Measurements from ENCODE around the gene RNF223.

Gene RNF223

DNA sequence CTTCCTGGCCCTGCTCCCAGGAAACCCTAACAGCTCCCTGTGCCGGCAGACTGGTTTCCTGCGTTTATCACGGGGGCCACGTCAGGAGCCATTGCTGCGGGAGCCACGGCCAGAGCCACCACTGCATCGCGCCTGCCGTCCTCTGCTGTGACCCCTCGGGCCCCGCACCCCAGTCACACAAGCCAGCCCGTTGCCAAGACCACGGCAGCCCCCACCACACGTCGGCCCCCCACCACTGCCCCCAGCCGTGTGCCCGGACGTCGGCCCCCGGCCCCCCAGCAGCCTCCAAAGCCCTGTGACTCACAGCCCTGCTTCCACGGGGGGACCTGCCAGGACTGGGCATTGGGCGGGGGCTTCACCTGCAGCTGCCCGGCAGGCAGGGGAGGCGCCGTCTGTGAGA is 26.1 kb downstream of the RNF223 start:
- H3K4me1 Mint-ChIP-seq (ENCODE audit: low read depth): no peaks in the 10 kb centered on the region
- H3K36me3 Mint-ChIP-seq (ENCODE audit: low read depth): peaks cover 93% of the 10 kb centered on the region

DNA sequence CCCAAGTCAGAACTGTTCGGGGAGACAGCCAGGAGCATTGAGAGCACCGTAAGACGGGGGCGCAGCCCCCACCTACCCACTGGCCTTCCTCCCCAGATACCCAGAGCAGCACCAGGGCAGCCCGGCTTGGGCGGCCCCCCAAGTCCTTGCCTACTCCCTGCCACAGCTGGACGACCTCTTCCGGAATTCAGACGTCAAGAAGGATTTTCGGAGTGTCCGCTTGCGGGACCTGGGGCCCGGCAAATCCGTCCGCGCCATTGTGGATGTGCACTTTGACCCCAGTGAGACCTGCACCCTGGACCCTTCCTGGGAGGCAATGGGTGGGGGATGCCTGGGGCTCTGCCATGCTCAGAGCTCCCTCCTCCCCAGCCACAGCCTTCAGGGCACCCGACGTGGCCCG is 26.7 kb downstream of the RNF223 start:
- H3K4me3 Mint-ChIP-seq: no peak overlapping the region
- no peak overlapping the region for H3K27ac Mint-ChIP-seq
- H3K4me1 Mint-ChIP-seq (ENCODE audit: low read depth): no peaks in the 10 kb centered on the region
- H3K36me3 Mint-ChIP-seq (ENCODE audit: low read depth): peaks cover 93% of the 10 kb centered on the region
- intact Hi-C loops (cut with micrococcal nuclease): no loop called here
- H3K27me3 Mint-ChIP-seq: peaks cover 7% of the 10 kb centered on the region
- H3K9me3 Mint-ChIP-seq: no peaks in the 10 kb centered on the region

More for the DNA sequence above, 26.1 kb downstream of the RNF223 start:
- Mint-ChIP-seq H3K27me3 (peaks cover 3% of the 10 kb centered on the region), H3K4me3 (no peak overlapping the region), H3K9me3 (no peaks in the 10 kb centered on the region), H3K27ac (no peak overlapping the region)
- intact Hi-C loops (cut with micrococcal nuclease): no loop called here

DNA sequence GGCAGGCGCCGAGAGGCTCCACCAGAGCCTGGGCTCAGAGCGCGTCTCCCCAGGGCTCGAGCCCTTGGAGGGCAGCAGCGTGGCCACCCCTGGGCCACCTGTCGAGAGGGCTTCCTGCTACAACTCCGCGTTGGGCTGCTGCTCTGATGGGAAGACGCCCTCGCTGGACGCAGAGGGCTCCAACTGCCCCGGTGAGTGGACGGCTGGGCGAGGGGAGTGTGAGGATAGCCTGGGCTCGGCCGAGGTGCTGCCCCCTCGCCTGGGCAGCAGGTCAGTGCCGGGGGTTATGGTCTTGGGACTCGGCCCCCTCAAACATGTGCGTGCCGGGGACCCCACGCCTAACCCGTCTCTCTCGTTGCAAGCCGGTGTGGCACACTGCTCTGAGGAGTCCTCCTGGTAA is 27.3 kb downstream of the RNF223 start:
- H3K4me1 Mint-ChIP-seq (ENCODE audit: low read depth): no peaks in the 10 kb centered on the region
- no peaks in the 10 kb centered on the region for H3K9me3 Mint-ChIP-seq
- H3K36me3 Mint-ChIP-seq (ENCODE audit: low read depth): peaks cover 93% of the 10 kb centered on the region
- peaks cover 13% of the 10 kb centered on the region for H3K27me3 Mint-ChIP-seq
- no peak overlapping the region for H3K4me3 Mint-ChIP-seq
- H3K27ac Mint-ChIP-seq: no peak overlapping the region
- intact Hi-C loops (cut with micrococcal nuclease): no loop called here

DNA sequence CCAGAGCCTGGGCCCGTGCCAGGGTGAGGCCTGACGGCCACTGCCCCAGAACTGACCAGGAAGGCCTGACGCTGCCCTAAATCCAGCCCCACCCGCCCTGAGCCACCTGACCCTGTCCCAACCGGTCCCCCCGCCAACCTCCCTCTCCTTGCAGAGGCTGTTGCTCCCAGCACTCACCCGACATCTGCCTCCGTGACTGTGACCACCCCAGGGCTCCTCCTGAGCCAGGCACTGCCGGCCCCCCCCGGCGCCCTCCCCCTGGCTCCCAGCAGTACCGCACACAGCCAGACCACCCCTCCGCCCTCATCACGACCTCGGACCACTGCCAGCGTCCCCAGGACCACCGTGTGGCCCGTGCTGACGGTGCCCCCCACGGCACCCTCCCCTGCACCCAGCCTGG is 27.9 kb downstream of the RNF223 start:
- intact Hi-C loops (cut with micrococcal nuclease): no loop called here
- Mint-ChIP-seq H3K9me3 (no peaks in the 10 kb centered on the region), H3K27me3 (peaks cover 16% of the 10 kb centered on the region), H3K27ac (no peak overlapping the region), H3K36me3 (ENCODE audit: low read depth) (peaks cover 93% of the 10 kb centered on the region), H3K4me1 (ENCODE audit: low read depth) (no peaks in the 10 kb centered on the region), H3K4me3 (no peak overlapping the region)

DNA sequence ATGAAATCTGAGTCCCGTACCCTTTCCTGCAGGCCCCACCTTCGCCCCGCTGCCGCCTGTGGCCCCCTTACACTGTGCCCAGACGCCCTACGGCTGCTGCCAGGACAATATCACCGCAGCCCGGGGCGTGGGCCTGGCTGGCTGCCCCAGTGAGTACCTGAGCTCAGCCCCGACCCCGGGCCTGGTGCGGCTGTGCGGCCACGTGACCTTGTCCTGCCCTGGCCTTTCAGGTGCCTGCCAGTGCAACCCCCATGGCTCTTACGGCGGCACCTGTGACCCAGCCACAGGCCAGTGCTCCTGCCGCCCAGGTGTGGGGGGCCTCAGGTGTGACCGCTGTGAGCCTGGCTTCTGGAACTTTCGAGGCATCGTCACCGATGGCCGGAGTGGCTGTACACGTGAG is 29.0 kb downstream of the RNF223 start:
- peaks cover 22% of the 10 kb centered on the region for H3K27me3 Mint-ChIP-seq

DNA sequence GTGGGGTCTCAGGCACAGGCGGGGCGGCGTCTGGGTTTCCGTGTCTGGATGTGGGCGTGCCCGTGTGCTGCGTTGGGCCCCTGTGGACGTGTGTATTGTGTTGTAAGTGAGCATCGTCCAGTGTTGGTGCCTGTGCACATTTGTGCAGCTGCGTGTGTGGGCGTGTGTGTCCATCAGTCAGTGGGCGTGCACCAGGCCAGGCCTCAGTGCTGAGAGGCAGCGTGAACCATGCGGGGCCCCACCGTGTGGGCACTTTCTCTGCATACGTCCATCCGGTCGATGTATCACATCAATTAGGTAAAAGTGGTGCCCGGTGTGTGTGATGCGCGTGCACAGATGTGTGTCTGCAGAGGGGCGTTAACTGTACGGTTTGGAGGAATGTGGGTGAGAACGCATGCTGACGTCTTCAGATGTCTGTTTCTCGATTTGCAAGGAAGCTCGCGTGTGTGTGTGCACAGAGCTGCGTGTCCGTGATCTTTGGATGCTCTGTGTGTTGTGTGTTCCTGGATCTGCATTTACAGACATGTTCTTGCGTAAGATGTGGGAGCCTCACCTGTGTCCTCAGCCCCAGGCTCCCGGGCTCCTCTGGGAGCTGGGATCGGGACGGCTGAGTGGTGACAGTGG is 29.5 kb downstream of the RNF223 start:
- intact Hi-C loops (cut with micrococcal nuclease): no loop called here
- no peak overlapping the region for H3K27ac Mint-ChIP-seq
- peaks cover 79% of the 10 kb centered on the region for H3K36me3 Mint-ChIP-seq (ENCODE audit: low read depth)
- H3K4me3 Mint-ChIP-seq: no peak overlapping the region
- H3K9me3 Mint-ChIP-seq: no peaks in the 10 kb centered on the region
- H3K4me1 Mint-ChIP-seq (ENCODE audit: low read depth): peaks cover 8% of the 10 kb centered on the region
- peaks cover 28% of the 10 kb centered on the region for H3K27me3 Mint-ChIP-seq

More for the DNA sequence above, 29.0 kb downstream of the RNF223 start:
- Mint-ChIP-seq H3K27ac (no peak overlapping the region), H3K9me3 (no peaks in the 10 kb centered on the region), H3K4me1 (ENCODE audit: low read depth) (peaks cover 3% of the 10 kb centered on the region), H3K4me3 (no peak overlapping the region), H3K36me3 (ENCODE audit: low read depth) (peaks cover 83% of the 10 kb centered on the region)
- intact Hi-C loops (cut with micrococcal nuclease): no loop called here

DNA sequence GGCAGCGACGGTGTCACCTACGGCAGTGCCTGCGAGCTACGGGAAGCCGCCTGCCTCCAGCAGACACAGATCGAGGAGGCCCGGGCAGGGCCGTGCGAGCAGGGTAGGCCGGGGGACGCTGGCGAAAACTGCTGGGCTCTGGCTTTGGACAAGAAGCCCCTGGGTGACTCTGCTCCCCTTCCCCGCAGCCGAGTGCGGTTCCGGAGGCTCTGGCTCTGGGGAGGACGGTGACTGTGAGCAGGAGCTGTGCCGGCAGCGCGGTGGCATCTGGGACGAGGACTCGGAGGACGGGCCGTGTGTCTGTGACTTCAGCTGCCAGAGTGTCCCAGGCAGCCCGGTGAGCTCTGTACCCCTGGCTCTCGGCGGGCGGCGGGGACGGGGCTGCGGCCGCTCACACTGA is 30.2 kb downstream of the RNF223 start:
- intact Hi-C loops (cut with micrococcal nuclease): no loop called here
- Mint-ChIP-seq H3K4me1 (ENCODE audit: low read depth) (peaks cover 15% of the 10 kb centered on the region), H3K4me3 (no peak overlapping the region), H3K27ac (no peak overlapping the region), H3K36me3 (ENCODE audit: low read depth) (peaks cover 74% of the 10 kb centered on the region), H3K9me3 (no peaks in the 10 kb centered on the region), H3K27me3 (peaks cover 34% of the 10 kb centered on the region)

DNA sequence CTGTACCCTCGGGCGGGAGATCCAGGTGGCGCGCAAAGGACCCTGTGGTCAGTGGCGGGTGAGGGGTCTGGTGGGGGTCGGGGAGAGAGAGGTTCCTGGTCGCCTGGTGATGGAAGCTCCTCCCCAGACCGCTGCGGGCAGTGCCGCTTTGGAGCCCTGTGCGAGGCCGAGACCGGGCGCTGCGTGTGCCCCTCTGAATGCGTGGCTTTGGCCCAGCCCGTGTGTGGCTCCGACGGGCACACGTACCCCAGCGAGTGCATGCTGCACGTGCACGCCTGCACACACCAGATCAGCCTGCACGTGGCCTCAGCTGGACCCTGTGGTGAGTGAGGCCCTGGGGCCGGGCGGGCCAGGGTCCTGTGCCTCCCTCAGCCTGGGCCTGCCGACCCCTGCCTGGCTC is 30.7 kb downstream of the RNF223 start:
- H3K36me3 Mint-ChIP-seq (ENCODE audit: low read depth): peaks cover 72% of the 10 kb centered on the region
- H3K4me1 Mint-ChIP-seq (ENCODE audit: low read depth): peaks cover 20% of the 10 kb centered on the region
- peaks cover 39% of the 10 kb centered on the region for H3K27me3 Mint-ChIP-seq
- no peak overlapping the region for H3K27ac Mint-ChIP-seq
- H3K4me3 Mint-ChIP-seq: no peak overlapping the region
- no peaks in the 10 kb centered on the region for H3K9me3 Mint-ChIP-seq
- intact Hi-C loops (cut with micrococcal nuclease): no loop called here

DNA sequence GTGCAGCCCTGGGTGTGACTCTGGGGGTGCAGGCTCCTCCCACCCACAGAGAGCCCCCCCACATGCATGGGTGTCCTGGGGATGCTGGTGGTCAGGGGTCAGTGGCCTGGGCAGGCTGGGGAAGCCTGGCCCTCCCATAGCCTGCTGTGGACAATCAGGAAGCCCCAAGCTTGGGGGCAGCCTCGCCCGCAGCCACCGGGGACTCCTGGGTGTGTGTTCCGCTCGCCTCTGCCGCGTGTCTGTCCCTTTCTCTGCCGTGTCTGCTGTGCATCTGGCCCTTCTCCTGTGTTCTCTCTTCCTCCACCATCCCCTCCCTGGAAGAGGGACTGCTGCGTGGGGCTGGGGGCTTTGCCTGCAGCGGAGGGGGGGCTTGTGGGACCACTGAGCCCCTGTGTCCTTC is 31.3 kb downstream of the RNF223 start:
- intact Hi-C loops (cut with micrococcal nuclease): no loop called here
- peak overlapping the region; percentile 20 for H3K4me3 Mint-ChIP-seq
- H3K27me3 Mint-ChIP-seq: peaks cover 45% of the 10 kb centered on the region
- no peak overlapping the region for H3K27ac Mint-ChIP-seq
- peaks cover 26% of the 10 kb centered on the region for H3K4me1 Mint-ChIP-seq (ENCODE audit: low read depth)
- H3K36me3 Mint-ChIP-seq (ENCODE audit: low read depth): peaks cover 66% of the 10 kb centered on the region
- no peaks in the 10 kb centered on the region for H3K9me3 Mint-ChIP-seq

DNA sequence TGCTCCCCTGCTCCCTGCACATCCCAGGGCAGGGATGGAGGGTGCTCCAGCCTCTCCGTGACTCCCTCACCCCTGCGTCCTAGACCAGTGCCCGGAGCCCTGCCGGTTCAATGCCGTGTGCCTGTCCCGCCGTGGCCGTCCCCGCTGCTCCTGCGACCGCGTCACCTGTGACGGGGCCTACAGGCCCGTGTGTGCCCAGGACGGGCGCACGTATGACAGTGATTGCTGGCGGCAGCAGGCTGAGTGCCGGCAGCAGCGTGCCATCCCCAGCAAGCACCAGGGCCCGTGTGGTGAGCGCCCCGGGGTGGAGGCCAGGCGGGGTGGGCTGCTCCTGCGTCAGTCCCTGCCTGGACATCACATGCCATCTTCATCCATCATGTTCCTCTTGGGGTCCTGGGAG is 32.2 kb downstream of the RNF223 start:
- Mint-ChIP-seq H3K4me3 (no peak overlapping the region), H3K9me3 (no peaks in the 10 kb centered on the region), H3K36me3 (ENCODE audit: low read depth) (peaks cover 57% of the 10 kb centered on the region), H3K27me3 (peaks cover 54% of the 10 kb centered on the region), H3K4me1 (ENCODE audit: low read depth) (peaks cover 28% of the 10 kb centered on the region), H3K27ac (no peak overlapping the region)
- intact Hi-C loops (cut with micrococcal nuclease): no loop called here

DNA sequence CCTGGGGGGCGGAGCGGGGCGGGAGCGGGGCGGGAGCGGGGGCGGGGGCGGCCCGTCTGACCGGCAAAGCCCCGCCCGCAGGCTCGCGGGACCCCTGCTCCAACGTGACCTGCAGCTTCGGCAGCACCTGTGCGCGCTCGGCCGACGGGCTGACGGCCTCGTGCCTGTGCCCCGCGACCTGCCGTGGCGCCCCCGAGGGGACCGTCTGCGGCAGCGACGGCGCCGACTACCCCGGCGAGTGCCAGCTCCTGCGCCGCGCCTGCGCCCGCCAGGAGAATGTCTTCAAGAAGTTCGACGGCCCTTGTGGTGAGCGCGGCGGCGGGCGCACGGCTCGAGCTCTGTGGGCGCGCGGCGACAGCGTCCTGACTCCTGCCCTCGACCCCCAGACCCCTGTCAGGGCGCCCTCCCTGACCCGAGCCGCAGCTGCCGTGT is 33.0 kb downstream of the RNF223 start:
- peaks cover 62% of the 10 kb centered on the region for H3K27me3 Mint-ChIP-seq
- H3K4me3 Mint-ChIP-seq: no peak overlapping the region
- intact Hi-C loops (cut with micrococcal nuclease): no loop called here
- no peak overlapping the region for H3K27ac Mint-ChIP-seq
- no peaks in the 10 kb centered on the region for H3K9me3 Mint-ChIP-seq
- H3K4me1 Mint-ChIP-seq (ENCODE audit: low read depth): peaks cover 28% of the 10 kb centered on the region
- peaks cover 57% of the 10 kb centered on the region for H3K36me3 Mint-ChIP-seq (ENCODE audit: low read depth)

DNA sequence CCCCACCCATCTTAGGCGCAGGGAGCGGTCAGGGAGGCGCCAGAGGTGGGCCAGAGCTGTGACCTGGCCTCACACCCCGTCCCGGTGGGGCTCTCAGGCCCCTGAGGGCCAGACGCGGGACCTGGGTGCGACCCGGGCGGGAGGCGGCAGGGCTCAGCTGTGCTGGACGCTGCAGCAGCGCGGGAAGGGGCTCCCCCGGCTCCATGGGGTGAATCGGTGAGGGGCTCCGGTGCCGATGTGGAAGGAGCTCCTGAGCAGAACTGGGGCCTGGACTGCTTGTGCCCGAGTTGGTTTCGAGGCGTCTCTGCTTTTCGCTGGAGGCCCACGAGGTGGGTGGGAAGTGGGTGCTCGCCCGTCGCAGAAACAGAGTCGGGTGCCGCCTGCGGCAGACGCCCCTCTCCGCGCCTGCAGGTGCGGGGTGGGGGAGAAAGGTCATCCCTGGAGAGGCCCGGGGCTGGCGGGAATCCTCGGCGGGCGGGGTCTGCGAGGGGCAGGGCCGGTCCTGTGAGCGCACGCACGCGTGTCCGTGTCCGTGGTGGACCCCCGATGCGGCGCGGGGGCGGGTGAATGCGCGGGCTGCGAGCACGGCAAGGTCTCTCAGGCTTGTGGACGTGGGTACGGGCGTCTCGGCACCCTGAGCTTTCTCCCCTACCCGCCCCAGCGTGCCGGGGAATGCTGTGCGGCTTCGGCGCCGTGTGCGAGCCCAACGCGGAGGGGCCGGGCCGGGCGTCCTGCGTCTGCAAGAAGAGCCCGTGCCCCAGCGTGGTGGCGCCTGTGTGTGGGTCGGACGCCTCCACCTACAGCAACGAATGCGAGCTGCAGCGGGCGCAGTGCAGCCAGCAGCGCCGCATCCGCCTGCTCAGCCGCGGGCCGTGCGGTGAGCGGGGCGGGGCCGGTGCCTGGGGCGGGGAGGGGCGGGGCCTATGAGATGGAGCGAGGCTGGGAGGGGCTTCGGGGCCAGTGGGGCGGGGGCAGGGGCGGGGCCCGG is 33.8 kb downstream of the RNF223 start:
- Mint-ChIP-seq H3K36me3 (ENCODE audit: low read depth) (peaks cover 57% of the 10 kb centered on the region), H3K4me3 (peak overlapping the region; percentile 59), H3K4me1 (ENCODE audit: low read depth) (peaks cover 36% of the 10 kb centered on the region), H3K27ac (peak overlapping the region; percentile 11), H3K9me3 (no peaks in the 10 kb centered on the region), H3K27me3 (peaks cover 70% of the 10 kb centered on the region)
- intact Hi-C loops (cut with micrococcal nuclease): no loop called here

DNA sequence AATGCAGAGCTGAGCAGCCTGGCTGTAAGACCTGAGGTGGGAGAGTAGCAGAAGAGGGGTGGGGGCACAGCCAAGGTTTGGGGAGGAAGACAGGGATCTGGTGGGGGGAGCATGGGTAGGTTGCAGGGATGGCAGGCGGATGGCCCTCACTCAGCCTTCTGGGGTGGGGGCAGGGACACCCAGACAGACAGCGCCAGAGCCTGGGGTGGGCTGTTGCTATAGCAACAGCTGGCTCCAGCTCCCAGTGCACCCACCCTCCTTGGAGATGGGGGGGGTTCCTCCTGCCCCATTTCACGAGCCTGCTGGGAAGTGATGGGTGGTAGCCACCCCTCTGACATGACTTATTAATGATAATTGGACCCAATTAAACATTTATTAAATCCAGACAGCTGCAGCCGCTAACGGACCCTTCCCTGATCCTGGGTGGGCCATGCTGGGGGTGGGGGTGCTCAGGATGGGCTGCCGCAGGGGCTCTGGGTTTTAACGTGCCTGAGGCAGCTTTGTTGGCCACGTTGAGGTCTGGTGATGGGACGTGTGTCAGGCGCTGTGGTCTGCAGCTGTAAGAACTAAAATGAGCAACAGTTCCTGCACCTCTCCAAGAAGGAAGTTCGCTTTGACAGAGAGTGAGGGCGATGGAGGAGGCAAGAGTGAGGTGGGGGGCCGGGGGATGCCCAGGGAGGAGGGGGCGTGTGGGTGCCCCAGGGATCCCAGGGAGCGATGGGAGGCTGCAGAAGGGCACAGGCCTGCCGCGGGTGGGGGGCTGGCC is 34.8 kb downstream of the RNF223 start:
- intact Hi-C loops (cut with micrococcal nuclease): no loop called here
- Mint-ChIP-seq H3K9me3 (no peaks in the 10 kb centered on the region), H3K27ac (peak overlapping the region; percentile 11), H3K4me1 (ENCODE audit: low read depth) (peaks cover 38% of the 10 kb centered on the region), H3K4me3 (peak overlapping the region; percentile 59), H3K27me3 (peaks cover 79% of the 10 kb centered on the region), H3K36me3 (ENCODE audit: low read depth) (peaks cover 52% of the 10 kb centered on the region)

DNA sequence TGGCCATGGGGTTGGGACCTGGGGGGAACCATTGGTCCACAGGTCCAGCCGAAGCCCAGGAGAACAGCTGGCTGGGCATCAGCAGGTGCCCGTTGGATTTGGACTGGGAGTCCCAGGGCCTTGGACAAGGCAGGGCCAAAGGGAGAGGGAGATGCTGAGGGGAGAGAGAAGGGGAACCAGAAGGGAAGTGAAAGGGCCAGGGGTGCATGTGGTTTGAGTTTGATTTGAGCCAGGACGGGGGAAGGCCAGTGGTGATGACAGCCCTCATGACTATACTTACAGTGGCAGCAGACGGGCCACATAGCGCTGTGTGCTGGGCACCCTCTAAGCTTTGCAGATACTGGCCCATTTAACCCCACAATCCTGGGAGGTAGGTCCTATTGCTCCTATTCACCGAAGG is 35.4 kb downstream of the RNF223 start:
- Mint-ChIP-seq H3K27ac (peak overlapping the region; percentile 11), H3K4me1 (ENCODE audit: low read depth) (peaks cover 38% of the 10 kb centered on the region), H3K4me3 (peak overlapping the region; percentile 50), H3K36me3 (ENCODE audit: low read depth) (peaks cover 45% of the 10 kb centered on the region), H3K27me3 (peaks cover 83% of the 10 kb centered on the region), H3K9me3 (no peaks in the 10 kb centered on the region)
- intact Hi-C loops (cut with micrococcal nuclease): no loop called here

Data from dendritic cell treated with granulocyte-macrophage colony-stimulating factor and Interleukin-4, amounts not matched to agents 40 ng/mL and 50 ng/mL, for 4 days (primary cell).